Neural crest cell (in vitro differentiated cells): ENCODE results near the gene COMMD3. TPM values are rescaled to one million over a fixed set of nuclear protein-coding genes. Genes with fewer than 3 reads are reported as not detected.

Experiments used
- DNase-seq: peaks from one replicate; pipeline ENCODE4 v3.0.0; 2021; ENCODE audit warnings: low read depth, mixed read lengths, low spot score
- H3K27ac Mint-ChIP-seq: one replicate; pipeline ENCODE4 v1.8.0; 2021; ENCODE audit warnings: mild to moderate bottlenecking, mixed read lengths; ENCODE audit not compliant: unreplicated experiment
- H3K27me3 Mint-ChIP-seq: 2 replicates; pipeline ENCODE4 v1.8.0; 2021; ENCODE audit warnings: low read depth, mild to moderate bottlenecking, mixed read lengths
- H3K36me3 Mint-ChIP-seq: 2 replicates; pipeline ENCODE4 v1.8.0; 2021; ENCODE audit warnings: low read depth, mild to moderate bottlenecking, mixed read lengths
- H3K4me1 Mint-ChIP-seq: 2 replicates; pipeline ENCODE4 v1.8.0; 2021; ENCODE audit warnings: mixed read lengths
- H3K4me3 Mint-ChIP-seq: one replicate; pipeline ENCODE4 v1.8.0; 2021; ENCODE audit warnings: mild to moderate bottlenecking, mixed read lengths
- H3K9me3 Mint-ChIP-seq: 2 replicates; pipeline ENCODE4 v1.8.0; 2021; ENCODE audit warnings: mixed read lengths
- total RNA-seq: library from RNA; stranded (reverse); gene quantifications from 2 replicates; pipeline ENCODE4 v1.2.1, GENCODE V29; 2021
- TF ChIP-seq, protein P1 (sequence below): fragments of 200-600 bp; sonication (generic); conservative IDR thresholded peaks from 2 replicates; pipeline ENCODE4 v1.5.0; 2021; ENCODE audit warnings: antibody characterized with exemption, mild to moderate bottlenecking

Gene COMMD3
- total RNA-seq, 1 donor from 2014 or later, result 35.1 TPM

DNA sequence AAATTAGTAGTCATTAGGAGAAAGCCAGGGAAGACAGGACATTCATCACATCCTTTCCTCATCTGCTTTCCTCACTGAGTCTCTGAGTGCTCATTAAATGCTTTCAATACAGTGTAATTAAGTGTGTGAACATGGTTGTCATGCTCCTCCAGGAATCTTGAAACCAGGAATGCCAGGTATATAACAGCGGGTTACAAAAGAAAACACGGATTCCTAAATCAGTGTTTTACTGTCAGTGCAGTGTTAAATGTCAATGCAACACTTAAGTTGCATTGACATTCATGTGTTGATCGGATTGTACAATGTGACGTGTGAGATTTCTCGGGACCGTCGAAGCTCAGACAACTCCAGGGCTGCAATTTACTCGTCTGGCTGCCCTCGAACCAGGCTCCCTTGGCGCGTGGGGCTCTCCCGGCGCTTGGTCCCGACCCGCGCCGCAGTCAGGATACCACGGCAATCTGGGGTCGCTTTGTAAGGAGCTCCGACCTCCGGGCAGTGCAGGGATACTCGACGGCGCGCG, 28.7 kb downstream of the COMMD3 start:
- Mint-ChIP-seq H3K36me3 (peaks cover 2% of the 10 kb centered on the region), H3K4me3 (peak overlapping the region; percentile 59), H3K27ac (no peak overlapping the region), H3K4me1 (peaks cover 18% of the 10 kb centered on the region), H3K27me3 (peaks cover 93% of the 10 kb centered on the region), H3K9me3 (no peaks in the 10 kb centered on the region)
- DNase-seq, result no peak
- TF ChIP-seq, protein P1, sequence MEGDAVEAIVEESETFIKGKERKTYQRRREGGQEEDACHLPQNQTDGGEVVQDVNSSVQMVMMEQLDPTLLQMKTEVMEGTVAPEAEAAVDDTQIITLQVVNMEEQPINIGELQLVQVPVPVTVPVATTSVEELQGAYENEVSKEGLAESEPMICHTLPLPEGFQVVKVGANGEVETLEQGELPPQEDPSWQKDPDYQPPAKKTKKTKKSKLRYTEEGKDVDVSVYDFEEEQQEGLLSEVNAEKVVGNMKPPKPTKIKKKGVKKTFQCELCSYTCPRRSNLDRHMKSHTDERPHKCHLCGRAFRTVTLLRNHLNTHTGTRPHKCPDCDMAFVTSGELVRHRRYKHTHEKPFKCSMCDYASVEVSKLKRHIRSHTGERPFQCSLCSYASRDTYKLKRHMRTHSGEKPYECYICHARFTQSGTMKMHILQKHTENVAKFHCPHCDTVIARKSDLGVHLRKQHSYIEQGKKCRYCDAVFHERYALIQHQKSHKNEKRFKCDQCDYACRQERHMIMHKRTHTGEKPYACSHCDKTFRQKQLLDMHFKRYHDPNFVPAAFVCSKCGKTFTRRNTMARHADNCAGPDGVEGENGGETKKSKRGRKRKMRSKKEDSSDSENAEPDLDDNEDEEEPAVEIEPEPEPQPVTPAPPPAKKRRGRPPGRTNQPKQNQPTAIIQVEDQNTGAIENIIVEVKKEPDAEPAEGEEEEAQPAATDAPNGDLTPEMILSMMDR, result no peak

DNA sequence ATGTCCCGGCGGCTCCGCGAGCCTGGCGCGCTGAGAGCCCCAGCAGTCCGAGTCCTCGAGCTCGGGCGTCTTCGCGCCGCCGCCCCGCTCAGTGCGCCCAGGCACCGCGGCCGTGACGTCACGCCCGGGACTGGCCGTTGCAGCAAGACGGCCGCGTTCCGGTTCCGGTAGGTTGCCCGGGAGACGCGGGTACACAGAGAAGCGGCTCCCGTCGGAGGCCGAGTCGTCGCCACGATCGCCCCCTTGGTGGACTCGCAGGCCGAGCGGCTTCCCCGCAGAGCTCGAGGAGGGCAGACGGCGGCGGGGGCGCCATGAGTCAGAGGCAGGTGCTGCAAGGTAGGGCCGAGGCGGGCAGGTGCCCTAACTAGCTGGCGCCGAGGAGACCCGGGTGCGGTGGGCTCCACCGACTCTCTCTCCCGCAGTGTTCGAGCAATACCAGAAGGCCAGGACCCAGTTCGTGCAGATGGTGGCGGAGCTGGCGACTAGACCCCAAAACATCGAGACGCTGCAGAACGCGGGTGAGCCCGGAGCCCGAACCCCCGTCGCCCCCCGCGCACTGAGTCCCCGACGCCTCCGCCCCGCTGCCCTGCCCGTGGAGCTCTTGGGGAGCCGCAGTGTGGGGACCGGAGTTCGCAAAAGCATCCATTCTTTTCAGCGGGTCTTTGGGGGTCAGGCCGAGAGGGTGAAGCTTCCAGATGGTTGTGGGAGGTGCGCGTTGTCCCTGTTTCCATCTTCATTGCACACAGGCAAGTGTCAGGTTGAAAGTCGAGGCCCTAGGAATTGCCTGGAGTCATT, 29.3 kb downstream of the COMMD3 start, which contains the start of gene SPAG6:
Gene SPAG6, plus strand, starts transcription at position 196 of the 795 bp plus-strand sequence. Its CDS starts 116 bp downstream, at position 312.
- peaks cover 90% of the 10 kb centered on the region for H3K27me3 Mint-ChIP-seq
- H3K9me3 Mint-ChIP-seq, result no peaks in the 10 kb centered on the region
- TF ChIP-seq, protein P1, result peak; percentile 25
- H3K36me3 Mint-ChIP-seq, result peaks cover 2% of the 10 kb centered on the region
- H3K27ac Mint-ChIP-seq, result no peak within 1 kb of the TSS
- peaks cover 13% of the 10 kb centered on the region for H3K4me1 Mint-ChIP-seq
- peak within 1 kb of the TSS; percentile 76 for H3K4me3 Mint-ChIP-seq
- DNase-seq, result no peak

DNA sequence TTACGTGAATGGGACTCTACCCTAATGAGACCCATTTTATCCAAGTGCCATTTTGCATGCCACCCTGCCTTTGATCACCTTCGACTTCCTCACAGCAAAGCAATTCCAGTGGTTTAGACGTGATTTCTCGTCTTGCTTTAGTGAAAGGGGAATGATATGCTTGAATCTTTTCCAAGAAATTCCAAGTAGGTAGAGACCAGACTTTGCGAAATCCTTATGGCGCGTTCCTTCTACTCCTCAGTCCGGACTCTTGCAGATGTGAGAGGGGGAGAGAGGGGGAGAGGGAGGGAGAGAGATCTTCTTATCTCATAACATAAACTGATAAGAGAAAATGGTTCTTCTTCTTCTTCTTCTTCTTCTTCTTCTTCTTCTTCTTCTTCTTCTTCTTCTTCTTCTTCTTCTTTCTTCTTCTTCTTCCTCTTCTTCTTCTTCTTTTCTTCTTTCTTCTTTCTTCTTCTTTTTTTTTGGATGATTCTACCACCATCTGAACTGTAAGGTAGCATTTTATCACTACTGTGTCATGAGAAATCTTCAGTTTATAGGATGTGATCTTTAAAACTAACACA, 30.0 kb downstream of the COMMD3 start:
- TF ChIP-seq, protein P1, result no peak
- peak overlapping the region; percentile 76 for H3K4me3 Mint-ChIP-seq
- peaks cover 2% of the 10 kb centered on the region for H3K36me3 Mint-ChIP-seq
- no peak overlapping the region for H3K27ac Mint-ChIP-seq
- H3K27me3 Mint-ChIP-seq, result peaks cover 93% of the 10 kb centered on the region
- DNase-seq, result no peak
- peaks cover 12% of the 10 kb centered on the region for H3K4me1 Mint-ChIP-seq
- H3K9me3 Mint-ChIP-seq, result no peaks in the 10 kb centered on the region

DNA sequence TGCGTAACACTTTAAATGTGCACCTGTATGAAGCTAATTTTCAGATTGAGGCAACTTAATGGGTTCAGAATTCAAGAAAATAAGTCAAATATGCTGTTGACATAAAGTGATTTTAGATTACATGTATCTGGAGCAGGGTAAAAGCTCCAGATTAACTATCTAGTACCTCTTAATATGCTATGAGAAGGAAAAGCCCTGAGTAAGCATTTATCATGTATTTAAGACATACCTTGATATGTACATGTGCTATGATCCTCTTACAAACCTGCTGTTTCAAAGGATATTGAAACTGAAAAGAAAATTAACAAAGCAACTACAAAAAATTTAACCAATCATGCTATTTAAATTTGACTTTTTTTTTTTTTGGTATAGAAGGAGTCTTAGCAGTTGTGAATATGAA, 33.6 kb downstream of the COMMD3 start:
- peaks cover 66% of the 10 kb centered on the region for H3K27me3 Mint-ChIP-seq
- H3K27ac Mint-ChIP-seq, result no peak overlapping the region
- no peak for DNase-seq
- H3K4me3 Mint-ChIP-seq, result no peak overlapping the region
- no peaks in the 10 kb centered on the region for H3K9me3 Mint-ChIP-seq
- TF ChIP-seq, protein P1, result no peak
- H3K36me3 Mint-ChIP-seq, result peaks cover 2% of the 10 kb centered on the region
- H3K4me1 Mint-ChIP-seq, result peaks cover 6% of the 10 kb centered on the region

DNA sequence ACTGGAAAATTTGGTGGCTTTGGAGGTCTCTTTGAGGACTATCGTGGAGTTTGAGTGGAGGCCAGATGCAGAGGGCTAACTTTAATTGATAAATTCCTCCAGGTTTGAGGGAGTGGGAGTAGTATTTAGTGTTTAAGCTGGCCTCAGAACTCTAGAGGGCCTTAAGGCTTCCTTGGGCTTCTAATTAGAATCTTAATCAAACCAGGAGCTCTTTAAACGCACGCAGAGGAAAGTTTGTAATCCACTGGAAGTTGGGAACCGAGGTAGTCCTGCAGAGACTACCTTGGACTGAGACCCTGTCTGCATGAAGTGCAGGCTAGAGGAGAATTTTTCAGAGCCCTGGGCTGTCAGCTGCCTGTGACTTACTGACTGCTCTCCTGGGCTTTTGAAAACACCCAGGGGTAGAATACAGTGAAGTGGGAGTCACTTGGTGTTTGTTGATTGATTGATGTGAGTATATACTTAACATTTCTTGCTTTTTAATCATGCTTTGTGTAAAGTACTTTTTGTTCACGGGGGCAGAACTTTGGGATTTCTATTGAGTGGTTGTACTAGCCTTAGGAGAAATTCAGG, 35.0 kb downstream of the COMMD3 start:
- H3K4me1 Mint-ChIP-seq, result peaks cover 2% of the 10 kb centered on the region

More for the DNA sequence above, 35.0 kb downstream of the COMMD3 start:
- DNase-seq, result no peak
- TF ChIP-seq, protein P1, result no peak
- H3K9me3 Mint-ChIP-seq, result no peaks in the 10 kb centered on the region
- no peak overlapping the region for H3K27ac Mint-ChIP-seq
- peaks cover 2% of the 10 kb centered on the region for H3K36me3 Mint-ChIP-seq
- peaks cover 56% of the 10 kb centered on the region for H3K27me3 Mint-ChIP-seq
- no peak overlapping the region for H3K4me3 Mint-ChIP-seq
